ENCODE measurements around the gene CD247. TPM values are rescaled to one million over a fixed set of nuclear protein-coding genes. Genes with fewer than 3 reads are reported as not detected.

The CD247 gene
- total RNA-seq, 4 donors from 2014 or later, result 2.0 to 4.7 (median 2.6) TPM

DNA sequence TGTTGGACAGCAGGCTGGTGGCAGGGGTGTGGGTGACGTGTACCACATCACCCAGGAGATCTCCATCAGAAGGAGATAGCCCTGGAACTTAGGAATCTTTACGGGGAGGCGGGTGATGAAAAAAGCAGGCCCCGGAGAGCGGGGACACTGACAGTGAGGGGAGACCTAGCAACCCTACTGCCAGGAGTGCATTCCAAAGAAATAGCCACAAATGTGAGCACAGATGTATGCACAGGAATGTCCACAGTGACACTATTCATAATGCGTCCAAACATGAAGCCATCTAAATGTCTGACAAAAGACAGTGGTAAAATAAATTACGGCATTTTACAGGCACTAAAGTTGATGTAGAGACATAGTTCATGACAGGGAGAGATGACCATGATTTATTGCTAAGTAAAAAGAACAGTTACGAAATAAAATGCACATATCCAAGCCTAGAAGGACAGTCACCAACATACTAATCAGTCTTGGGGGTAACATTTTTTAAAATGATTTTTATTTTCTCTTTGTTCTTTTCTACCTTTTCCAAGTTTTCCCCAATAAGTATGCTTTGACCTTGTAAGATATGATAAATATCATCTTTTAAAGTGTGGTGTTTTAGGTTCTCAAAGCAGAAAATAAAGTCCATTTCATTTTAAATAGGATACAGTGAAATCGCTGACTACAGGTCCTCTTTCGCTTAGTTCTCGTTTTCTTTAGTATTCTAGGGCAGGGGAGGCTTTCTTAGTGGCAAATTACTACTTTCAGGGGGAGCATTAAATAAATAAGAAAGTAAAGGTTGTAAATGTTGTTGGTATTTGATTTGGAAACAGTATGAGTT lies 21.3 kb downstream of the CD247 start:
- TF ChIP-seq, protein P1, sequence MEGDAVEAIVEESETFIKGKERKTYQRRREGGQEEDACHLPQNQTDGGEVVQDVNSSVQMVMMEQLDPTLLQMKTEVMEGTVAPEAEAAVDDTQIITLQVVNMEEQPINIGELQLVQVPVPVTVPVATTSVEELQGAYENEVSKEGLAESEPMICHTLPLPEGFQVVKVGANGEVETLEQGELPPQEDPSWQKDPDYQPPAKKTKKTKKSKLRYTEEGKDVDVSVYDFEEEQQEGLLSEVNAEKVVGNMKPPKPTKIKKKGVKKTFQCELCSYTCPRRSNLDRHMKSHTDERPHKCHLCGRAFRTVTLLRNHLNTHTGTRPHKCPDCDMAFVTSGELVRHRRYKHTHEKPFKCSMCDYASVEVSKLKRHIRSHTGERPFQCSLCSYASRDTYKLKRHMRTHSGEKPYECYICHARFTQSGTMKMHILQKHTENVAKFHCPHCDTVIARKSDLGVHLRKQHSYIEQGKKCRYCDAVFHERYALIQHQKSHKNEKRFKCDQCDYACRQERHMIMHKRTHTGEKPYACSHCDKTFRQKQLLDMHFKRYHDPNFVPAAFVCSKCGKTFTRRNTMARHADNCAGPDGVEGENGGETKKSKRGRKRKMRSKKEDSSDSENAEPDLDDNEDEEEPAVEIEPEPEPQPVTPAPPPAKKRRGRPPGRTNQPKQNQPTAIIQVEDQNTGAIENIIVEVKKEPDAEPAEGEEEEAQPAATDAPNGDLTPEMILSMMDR (IDR thresholded peaks at IDR 0.05), result no peak
- ATAC-seq (ENCODE audit: low FRiP score), result no peak
- no peak for DNase-seq (ENCODE audit: low spot score)

GRCh38 chr1:167493372-167493771 lies 25.0 kb downstream of the CD247 start:
- DNase-seq (ENCODE audit: low spot score) (no peak), ATAC-seq (ENCODE audit: low FRiP score) (no peak)
- TF ChIP-seq, protein P1 (IDR thresholded peaks at IDR 0.05), result no peak

GRCh38 chr1:167492481-167492910 lies 25.8 kb downstream of the CD247 start:
- TF ChIP-seq, protein P1 (IDR thresholded peaks at IDR 0.05), result no peak
- DNase-seq (ENCODE audit: low spot score) (no peak), ATAC-seq (ENCODE audit: low FRiP score) (no peak)

GRCh38 chr1:167491586-167492461 lies 26.5 kb downstream of the CD247 start:
- TF ChIP-seq, protein P1 (IDR thresholded peaks at IDR 0.05), result no peak
- DNase-seq (ENCODE audit: low spot score) (no peak), ATAC-seq (ENCODE audit: low FRiP score) (no peak)

DNA sequence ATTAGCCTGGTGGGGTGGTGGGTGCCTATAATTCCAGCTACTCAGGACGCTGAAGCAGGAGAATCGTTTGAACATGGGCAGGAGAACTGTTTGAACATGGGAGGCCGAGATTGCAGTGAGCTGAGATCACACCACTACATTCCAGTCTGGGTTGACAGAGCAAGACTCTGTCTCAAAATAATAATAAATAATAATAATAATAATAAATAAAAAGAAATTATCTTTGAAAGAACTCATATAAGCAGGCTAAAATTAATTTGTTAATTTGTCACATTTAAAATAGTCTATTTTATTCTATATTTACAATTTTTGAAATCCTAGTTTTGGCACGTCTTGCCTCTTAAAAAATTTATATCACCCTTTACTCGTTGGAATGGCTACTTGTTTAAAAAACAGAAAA lies 27.6 kb downstream of the CD247 start:
- DNase-seq (ENCODE audit: low spot score), result no peak
- no peak for ATAC-seq (ENCODE audit: low FRiP score)
- TF ChIP-seq, protein P1 (IDR thresholded peaks at IDR 0.05), result no peak

DNA sequence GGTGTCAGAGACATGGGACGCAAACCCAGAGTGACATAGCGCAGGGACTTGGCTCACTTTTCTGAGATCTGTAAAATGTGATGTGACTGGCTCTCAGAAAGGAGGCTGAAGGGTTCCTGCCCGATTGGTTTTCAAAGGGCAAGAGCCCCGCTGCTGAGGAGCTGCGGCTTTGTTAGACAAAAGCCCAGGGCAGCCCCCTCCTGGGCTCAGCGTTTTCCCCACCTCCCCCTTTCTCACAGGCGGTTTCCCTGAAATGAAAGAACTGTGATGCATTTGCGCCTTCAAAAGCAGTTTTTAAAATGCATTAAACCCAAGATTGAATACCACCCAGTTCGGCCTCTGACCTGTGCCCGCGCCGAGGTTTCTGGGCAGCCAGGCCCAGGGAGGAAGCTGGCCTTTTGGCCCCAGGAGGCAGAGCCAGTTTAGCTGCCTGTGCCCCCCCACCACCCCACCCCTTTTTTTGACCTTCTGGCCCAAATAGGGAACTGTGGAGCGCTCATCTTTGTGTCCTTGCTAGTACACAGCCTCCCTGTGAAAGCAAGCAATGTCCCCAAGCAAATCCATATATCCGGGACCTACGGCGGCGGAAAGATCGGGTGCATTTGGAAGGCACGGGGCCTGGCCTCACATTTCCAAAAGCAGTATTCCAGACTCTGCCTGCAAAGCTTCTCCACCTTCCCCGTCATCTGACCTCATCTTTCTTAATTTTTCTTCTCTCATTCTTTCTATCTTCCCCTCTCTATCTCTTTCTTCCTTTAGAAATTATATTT lies 28.6 kb downstream of the CD247 start:
- ATAC-seq (ENCODE audit: low FRiP score), result no peak
- TF ChIP-seq, protein P1 (IDR thresholded peaks at IDR 0.05), result no peak
- no peak for DNase-seq (ENCODE audit: low spot score)
